H1 (cell line): ENCODE data around the gene PPP4R3A. TPM values are rescaled to one million over a fixed set of nuclear protein-coding genes. Genes with fewer than 3 reads are reported as not detected.

Experiments
- CTCF ChIA-PET: fragments of 300-600 bp; sonication (Branson Sonifier 250); formaldehyde crosslinking; loops from one replicate; lab custom pipeline; 2021; ENCODE audit not compliant: partially characterized antibody; lab: Charles Lee
- POLR2A ChIA-PET: fragments of 300-600 bp; sonication (Branson Sonifier 250); formaldehyde crosslinking; loops from one replicate; lab custom pipeline; 2021; ENCODE audit warnings: inconsistent platforms; ENCODE audit not compliant: partially characterized antibody; lab: Charles Lee
- DNase-seq, 2 experiments: peaks; one replicate each; pipeline versions ENCODE4 v3.0.0 to v3.0.0-alpha.2; 2010 to 2022; ENCODE audit warnings: low spot score in 2 of 2, low read depth in 1 of 2, mixed read lengths in 1 of 2
- FAIRE-seq: peaks from 2 replicates; lab custom pipeline; 2011; peaks lifted over from hg19 to GRCh38; lab: Jason Lieb, UNC
- H2AFZ ChIP-seq: 2 replicates; pipeline ENCODE4 v1.8.1; 2012; ENCODE audit warnings: low read length, inconsistent platforms
- H2AK5ac ChIP-seq: 2 replicates; pipeline ENCODE4 v1.6.1; 2013; ENCODE audit warnings: low read depth, low read length
- H2BK120ac ChIP-seq: replicated peaks from 2 replicates; pipeline ENCODE3; 2013; ENCODE audit warnings: low read depth, low read length, inconsistent platforms
- H2BK12ac ChIP-seq: 2 replicates; pipeline ENCODE4 v1.6.1; 2013; ENCODE audit warnings: low read depth, low read length
- H2BK15ac ChIP-seq: 2 replicates; pipeline ENCODE4 v1.6.1; 2013; ENCODE audit warnings: low read length
- H2BK20ac ChIP-seq: 2 replicates; pipeline ENCODE4 v1.6.1; 2013; ENCODE audit warnings: low read length
- H2BK5ac ChIP-seq: 2 replicates; pipeline ENCODE4 v1.6.1; 2013; ENCODE audit warnings: low read depth, low read length
- H3K14ac ChIP-seq: 2 replicates; pipeline ENCODE4 v1.6.1; 2013; ENCODE audit warnings: inconsistent platforms; ENCODE audit not compliant: insufficient read length
- H3K18ac ChIP-seq: 2 replicates; pipeline ENCODE4 v1.6.1; 2013; ENCODE audit warnings: low read length; ENCODE audit errors: extremely low read depth
- H3K23ac ChIP-seq: 2 replicates; pipeline ENCODE4 v1.6.1; 2013; ENCODE audit warnings: inconsistent platforms; ENCODE audit not compliant: insufficient read length
- H3K23me2 ChIP-seq: 2 replicates; pipeline ENCODE4 v1.6.1; 2013; ENCODE audit warnings: low read depth, low read length
- H3K27ac ChIP-seq: 2 replicates; pipeline ENCODE4 v1.6.1; 2011; ENCODE audit warnings: low read depth, low read length, inconsistent platforms
- H3K27me3 ChIP-seq, 4 experiments: replicated peaks in 1 of 4; 1 replicate in 1 of 4; 2 replicates in 3 of 4; pipeline versions ENCODE4 v1.6.1 to v1.8.1; 2011 to 2013; ENCODE audit warnings: low read length in 3 of 4, mild to moderate bottlenecking in 3 of 4, inconsistent platforms in 2 of 4, mixed read lengths in 2 of 4, moderate library complexity in 1 of 4; ENCODE audit not compliant: control insufficient read depth in 3 of 4, insufficient read depth in 3 of 4; ENCODE audit errors: extremely low read depth in 1 of 4
- H3K36me3 ChIP-seq, 4 experiments: 2 replicates each; pipeline versions ENCODE4 v1.6.1 to v1.8.1; 2011 to 2013; ENCODE audit warnings: mild to moderate bottlenecking in 4 of 4, low read length in 3 of 4, moderate library complexity in 2 of 4, control low read depth in 1 of 4, inconsistent platforms in 1 of 4; ENCODE audit not compliant: insufficient read depth in 4 of 4, control insufficient read depth in 2 of 4
- H3K4ac ChIP-seq: replicated peaks from 2 replicates; pipeline ENCODE3; 2013; ENCODE audit warnings: low read length, low read depth, mixed read lengths, inconsistent platforms; ENCODE audit not compliant: insufficient read length
- H3K4me1 ChIP-seq, 4 experiments: replicated peaks in 1 of 4; 1 replicate in 1 of 4; 2 replicates in 3 of 4; pipeline versions ENCODE4 v1.6.1 to v1.8.1; 2011 to 2013; ENCODE audit warnings: low read length in 3 of 4, inconsistent platforms in 2 of 4, mixed read lengths in 1 of 4; ENCODE audit not compliant: insufficient read depth in 4 of 4, control insufficient read depth in 3 of 4
- H3K4me2 ChIP-seq, 2 experiments: 2 replicates each; pipeline versions ENCODE4 v1.6.1 to v1.8.1; 2011 to 2013; ENCODE audit warnings: low read depth in 2 of 2, low read length in 2 of 2, control low read depth in 1 of 2, inconsistent platforms in 1 of 2, mild to moderate bottlenecking in 1 of 2; ENCODE audit not compliant: insufficient read depth in 1 of 2
- H3K4me3 ChIP-seq, 4 experiments: fragments of 200-600, 300-600 bp in 1 of 4; sonication (generic), shearing (Covaris generic), sonication (Bioruptor Twin) in 1 of 4; 2 replicates each; pipeline versions ENCODE4 v1.5.1 to v1.8.1; 2011 to 2016; ENCODE audit warnings: low read length in 4 of 4, low read depth in 3 of 4, control low read depth in 2 of 4, inconsistent platforms in 2 of 4, mild to moderate bottlenecking in 2 of 4, mixed read lengths in 1 of 4, moderate library complexity in 1 of 4; ENCODE audit not compliant: insufficient read depth in 2 of 4; ENCODE audit errors: extremely low read depth in 1 of 4
- H3K56ac ChIP-seq: replicated peaks from 2 replicates; pipeline ENCODE3; 2013; ENCODE audit warnings: low read depth, mild to moderate bottlenecking, mixed read lengths, low read length, inconsistent platforms; ENCODE audit not compliant: insufficient read length
- H3K79me1 ChIP-seq: 2 replicates; pipeline ENCODE4 v1.6.1; 2013; ENCODE audit warnings: low read depth, low read length, control low read depth
- H3K79me2 ChIP-seq, 2 experiments: 2 replicates each; pipeline versions ENCODE4 v1.6.1 to v1.8.1; 2012 to 2013; ENCODE audit warnings: low read length in 2 of 2, mild to moderate bottlenecking in 2 of 2, inconsistent platforms in 1 of 2; ENCODE audit not compliant: insufficient read depth in 2 of 2, control insufficient read depth in 1 of 2
- H3K9ac ChIP-seq, 4 experiments: replicated peaks in 1 of 4; 1 replicate in 1 of 4; 2 replicates in 3 of 4; pipeline versions ENCODE4 v1.6.1 to v1.8.1; 2011 to 2013; ENCODE audit warnings: low read depth in 3 of 4, low read length in 3 of 4, control low read depth in 2 of 4, mild to moderate bottlenecking in 2 of 4, moderate library complexity in 2 of 4, inconsistent platforms in 1 of 4; ENCODE audit errors: extremely low read depth in 1 of 4
- H3K9me3 ChIP-seq, 2 experiments: 2 replicates each; pipeline versions ENCODE4 v1.6.1 to v1.8.1; 2012 to 2013; ENCODE audit warnings: mild to moderate bottlenecking in 2 of 2, moderate library complexity in 2 of 2, control low read depth in 1 of 2, inconsistent platforms in 1 of 2, low read depth in 1 of 2, low read length in 1 of 2, mixed read lengths in 1 of 2; ENCODE audit not compliant: insufficient read depth in 2 of 2
- H4K20me1 ChIP-seq, 2 experiments: replicated peaks in 1 of 2; 2 replicates each; pipeline versions ENCODE3 to v1.8.1; 2011 to 2013; ENCODE audit warnings: inconsistent platforms in 2 of 2, low read length in 2 of 2, mild to moderate bottlenecking in 1 of 2; ENCODE audit not compliant: insufficient read depth in 2 of 2, control insufficient read depth in 1 of 2
- H4K5ac ChIP-seq: 2 replicates; pipeline ENCODE4 v1.6.1; 2013; ENCODE audit warnings: low read length, low read depth, mixed read lengths, inconsistent platforms; ENCODE audit not compliant: insufficient read length
- H4K8ac ChIP-seq: 2 replicates; pipeline ENCODE4 v1.8.0; 2013; ENCODE audit warnings: mild to moderate bottlenecking, moderate library complexity, low read length, inconsistent platforms; ENCODE audit not compliant: insufficient read depth; ENCODE audit errors: extremely low read depth
- H4K91ac ChIP-seq: replicated peaks from 2 replicates; pipeline ENCODE3; 2013; ENCODE audit warnings: low read length, mixed read lengths, inconsistent platforms; ENCODE audit not compliant: insufficient read length
- BACH1 ChIP-seq: IDR thresholded peaks from 2 replicates; pipeline ENCODE4 v1.6.1; 2012; ENCODE audit warnings: low read length, improper control_type of control experiment
- BCL11A ChIP-seq, 2 experiments: IDR thresholded peaks; one replicate each; pipeline ENCODE4 v1.6.1; 2011; ENCODE audit warnings: low read depth in 2 of 2, low read length in 2 of 2, mild to moderate bottlenecking in 2 of 2
- BRCA1 ChIP-seq: IDR thresholded peaks from 2 replicates; pipeline ENCODE4 v1.6.1; 2012; ENCODE audit warnings: low read depth, low read length, improper control_type of control experiment
- FOSL1 ChIP-seq: IDR thresholded peaks from 2 replicates; pipeline ENCODE4 v1.6.1; 2011; ENCODE audit warnings: mild to moderate bottlenecking, low read depth, low read length, moderate library complexity; ENCODE audit not compliant: insufficient read depth
- HDAC6 ChIP-seq: IDR thresholded peaks from one replicate; pipeline ENCODE4 v1.7.1; 2012; ENCODE audit warnings: low read depth, mild to moderate bottlenecking, inconsistent platforms, low read length, moderate library complexity
- PHF8 ChIP-seq: fragments of 200-600 bp; sonication (generic); conservative IDR thresholded peaks from 2 replicates; pipeline ENCODE4 v1.7.1; 2012; ENCODE audit warnings: low read depth, mild to moderate bottlenecking, inconsistent platforms, low read length, moderate library complexity
- RAD21 ChIP-seq, 2 experiments: IDR thresholded peaks in 1 of 2; conservative IDR thresholded peaks in 1 of 2; 2 replicates each; pipeline ENCODE4 v1.6.1; 2011; ENCODE audit warnings: low read depth in 2 of 2, low read length in 2 of 2, improper control_type of control experiment in 1 of 2, inconsistent platforms in 1 of 2, mild to moderate bottlenecking in 1 of 2, moderate library complexity in 1 of 2
- SP1 ChIP-seq: IDR thresholded peaks from 2 replicates; pipeline ENCODE4 v1.6.1; 2011; ENCODE audit warnings: low read depth, low read length
- SP4 ChIP-seq: IDR thresholded peaks from 2 replicates; pipeline ENCODE4 v1.6.1; 2012; ENCODE audit warnings: low read length, inconsistent platforms
- WGBS, 2 experiments: shearing (Covaris generic) in 1 of 2; methylation state at CpG; one replicate each; pipeline versions ENCODE4 v1.1.6 to v1.1.7; 2013 to 2015; ENCODE audit warnings: low lambda C conversion rate in 2 of 2, mixed read lengths in 2 of 2, inconsistent platforms in 1 of 2, low coverage in 1 of 2, missing lambda C conversion rate in 1 of 2; ENCODE audit not compliant: insufficient replicate concordance in 2 of 2, insufficient coverage in 1 of 2, insufficient read length in 1 of 2; ENCODE audit errors: extremely low coverage in 1 of 2, missing lambda C conversion rate in 1 of 2; 5-methylcytosine and 5-hydroxymethylcytosine counted together
- polyA plus RNA-seq, 7 experiments: library from polyadenylated mRNA; depleted of rRNA in 3 of 7; stranded (reverse) in 5 of 7; unstranded in 2 of 7; fragments of >200 nt in 5 of 7; fragments of 200-250 nt in 2 of 7; gene quantifications; 1 replicate in 5 of 7; 2 replicates in 1 of 7; 4 replicates in 1 of 7; pipeline versions ENCODE4 v1.2.1 to v1.2.3, GENCODE V29; 2011 to 2013; ENCODE audit warnings: missing spikeins in 2 of 7, mixed read lengths in 2 of 7
- total RNA-seq: library from RNA; stranded (reverse); fragmentation: NEBNext Ultra II Directional; extraction: Animal tissue kit (Norgen Biotek cat#: 25700); gene quantifications from 2 replicates; pipeline ENCODE4 v1.2.1, GENCODE V29; 2021
- TF ChIP-seq, protein P1 (sequence below): IDR thresholded peaks from 2 replicates; pipeline ENCODE4 v1.6.1; 2012; ENCODE audit warnings: inconsistent platforms
- TF ChIP-seq, protein P2 (sequence below), 3 experiments: IDR thresholded peaks; 1 replicate in 2 of 3; 2 replicates in 1 of 3; pipeline versions ENCODE4 v1.5.1 to v1.6.1; 2011; ENCODE audit warnings: low read length in 3 of 3, mild to moderate bottlenecking in 3 of 3, inconsistent platforms in 2 of 3, low read depth in 1 of 3, moderate library complexity in 1 of 3; ENCODE audit not compliant: insufficient read depth in 1 of 3; ENCODE audit errors: control extremely low read depth in 1 of 3

The PPP4R3A gene
- total and polyA plus RNA-seq, 2 of the 8 experiments (the other 6 are each of a cell fraction or from before 2014, with no cell fraction given), result 31.7 to 122 TPM

DNA sequence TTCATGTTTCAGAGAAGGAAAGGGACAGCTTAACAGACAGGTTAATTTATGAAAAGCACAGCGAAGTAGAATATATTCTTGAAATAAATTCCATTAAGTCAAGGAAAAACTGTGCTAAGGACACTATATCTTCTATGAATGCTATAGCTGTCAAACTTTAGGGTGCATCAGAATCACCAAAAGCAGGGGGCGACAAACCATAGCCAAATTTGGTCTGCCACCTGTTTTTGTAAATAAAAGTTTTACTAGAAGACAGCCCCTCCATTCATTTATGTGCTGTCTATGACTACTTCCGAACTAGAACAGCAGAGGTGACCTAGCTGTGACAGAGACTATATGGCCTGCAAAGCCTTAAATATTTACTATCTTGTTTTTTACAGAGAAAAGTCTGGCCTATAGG, 25.9 kb downstream of the PPP4R3A start:
- no peak overlapping the region for H3K18ac ChIP-seq
- no peak overlapping the region for H4K91ac ChIP-seq
- H3K27ac ChIP-seq, result no peak overlapping the region
- DNase-seq (no peak), FAIRE-seq (no peak)
- 81% methylated on average over 3 of the region's 3 CpGs; no CpG with 5 or more reads in 1 of the 2 experiments for WGBS, 2 experiments
- CTCF ChIA-PET, result interaction anchor here (0.6 to 1.0 kb wide), 3 partner anchors 9 to 299 kb away, joined by 3 to 4 read pairs (median 3); no protein-coding TSS in a partner anchor
- POLR2A ChIA-PET, result no interaction called here
- no peak overlapping the region for H3K23ac ChIP-seq
- H2BK12ac ChIP-seq, result no peak overlapping the region
- no peaks in the 10 kb centered on the region for H3K27me3 ChIP-seq
- H4K20me1 ChIP-seq, result peaks cover 8 to 13% of the 10 kb centered on the region in 2 experiments
- H2BK20ac ChIP-seq, result no peak overlapping the region
- H4K5ac ChIP-seq, result no peak overlapping the region
- no peak overlapping the region for H2BK5ac ChIP-seq
- no peak overlapping the region for H2AK5ac ChIP-seq
- H3K23me2 ChIP-seq, result no peaks in the 10 kb centered on the region
- H2BK120ac ChIP-seq, result no peak overlapping the region
- no peak overlapping the region for H3K9ac ChIP-seq
- no peak overlapping the region for H2BK15ac ChIP-seq
- no peak overlapping the region for H3K14ac ChIP-seq
- H3K4me2 ChIP-seq, result no peak overlapping the region
- H2AFZ ChIP-seq, result no peak overlapping the region
- H3K36me3 ChIP-seq, result peaks cover 15 to 72% (median 50%) of the 10 kb centered on the region in 4 experiments
- H3K9me3 ChIP-seq, result no peaks in the 10 kb centered on the region
- peaks cover 0 to 71% of the 10 kb centered on the region in 2 experiments; a peak in 2 of 4 replicates for H3K79me2 ChIP-seq
- H3K4me3 ChIP-seq, result no peak overlapping the region
- no peak overlapping the region for H4K8ac ChIP-seq
- no peak overlapping the region for H3K4ac ChIP-seq
- H3K56ac ChIP-seq, result no peak overlapping the region
- no peaks in the 10 kb centered on the region for H3K4me1 ChIP-seq
- peaks cover 2% of the 10 kb centered on the region; the same call in 1 of the 2 replicates for H3K79me1 ChIP-seq
- TF ChIP-seq, protein P1, sequence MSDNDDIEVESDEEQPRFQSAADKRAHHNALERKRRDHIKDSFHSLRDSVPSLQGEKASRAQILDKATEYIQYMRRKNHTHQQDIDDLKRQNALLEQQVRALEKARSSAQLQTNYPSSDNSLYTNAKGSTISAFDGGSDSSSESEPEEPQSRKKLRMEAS, result no peak
- TF ChIP-seq BACH1, result no peak
- TF ChIP-seq BRCA1, result no peak
- TF ChIP-seq SP4, result no peak
- TF ChIP-seq RAD21 (IDR thresholded peaks at IDR 0.05 in 1 of 2, conservative IDR thresholded peaks at IDR 0.05 in 1 of 2; ENCODE audit: low read depth in 2 of 2, low read length in 2 of 2), result peak; percentile 47 to 52
- TF ChIP-seq, protein P2, sequence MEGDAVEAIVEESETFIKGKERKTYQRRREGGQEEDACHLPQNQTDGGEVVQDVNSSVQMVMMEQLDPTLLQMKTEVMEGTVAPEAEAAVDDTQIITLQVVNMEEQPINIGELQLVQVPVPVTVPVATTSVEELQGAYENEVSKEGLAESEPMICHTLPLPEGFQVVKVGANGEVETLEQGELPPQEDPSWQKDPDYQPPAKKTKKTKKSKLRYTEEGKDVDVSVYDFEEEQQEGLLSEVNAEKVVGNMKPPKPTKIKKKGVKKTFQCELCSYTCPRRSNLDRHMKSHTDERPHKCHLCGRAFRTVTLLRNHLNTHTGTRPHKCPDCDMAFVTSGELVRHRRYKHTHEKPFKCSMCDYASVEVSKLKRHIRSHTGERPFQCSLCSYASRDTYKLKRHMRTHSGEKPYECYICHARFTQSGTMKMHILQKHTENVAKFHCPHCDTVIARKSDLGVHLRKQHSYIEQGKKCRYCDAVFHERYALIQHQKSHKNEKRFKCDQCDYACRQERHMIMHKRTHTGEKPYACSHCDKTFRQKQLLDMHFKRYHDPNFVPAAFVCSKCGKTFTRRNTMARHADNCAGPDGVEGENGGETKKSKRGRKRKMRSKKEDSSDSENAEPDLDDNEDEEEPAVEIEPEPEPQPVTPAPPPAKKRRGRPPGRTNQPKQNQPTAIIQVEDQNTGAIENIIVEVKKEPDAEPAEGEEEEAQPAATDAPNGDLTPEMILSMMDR (IDR thresholded peaks at IDR 0.05; ENCODE audit: control extremely low read depth in 1 of 3, insufficient read depth in 1 of 3, low read depth in 1 of 3, low read length in 3 of 3), result peak in 2 of 3 experiments; percentile 20 to 35; a peak in 2 of 4 replicates
- no peak for TF ChIP-seq SP1
- TF ChIP-seq PHF8, result no peak
- TF ChIP-seq HDAC6, result no peak
- TF ChIP-seq FOSL1, result no peak
- no peak for TF ChIP-seq BCL11A (IDR thresholded peaks at IDR 0.05; ENCODE audit: low read depth in 2 of 2, low read length in 2 of 2)
